Astrocyte (in vitro differentiated cells and primary cell): ENCODE measurements around the gene ATXN7L3. TPM values are rescaled to one million over a fixed set of nuclear protein-coding genes. Genes with fewer than 3 reads are reported as not detected.

ENCODE experiments used
- DNase-seq: peaks from one replicate; pipeline ENCODE4 v3.0.0-alpha.2; 2010; ENCODE audit warnings: low read depth
- FAIRE-seq: peaks from 2 replicates; lab custom pipeline; 2011; peaks lifted over from hg19 to GRCh38; lab: Jason Lieb, UNC
- H2AFZ ChIP-seq: 2 replicates; pipeline ENCODE4 v1.6.0; 2012; ENCODE audit warnings: low read depth, low read length, inconsistent platforms
- H3K27ac ChIP-seq: 2 replicates; pipeline ENCODE4 v1.5.1; 2011; ENCODE audit warnings: low read depth, low read length, inconsistent platforms
- H3K27me3 ChIP-seq: 2 replicates; pipeline ENCODE4 v1.6.0; 2011; ENCODE audit warnings: low read length, inconsistent platforms; ENCODE audit not compliant: insufficient read depth
- H3K36me3 ChIP-seq: 2 replicates; pipeline ENCODE4 v1.5.1; 2011; ENCODE audit warnings: low read length, inconsistent platforms; ENCODE audit not compliant: insufficient read depth
- H3K4me1 ChIP-seq: 2 replicates; pipeline ENCODE4 v1.5.1; 2011; ENCODE audit warnings: low read length, inconsistent platforms; ENCODE audit not compliant: insufficient read depth
- H3K4me2 ChIP-seq: 2 replicates; pipeline ENCODE4 v1.6.0; 2012; ENCODE audit warnings: low read length, inconsistent platforms
- H3K4me3 ChIP-seq: 2 replicates; pipeline ENCODE4 v1.5.1; 2011; ENCODE audit warnings: low read depth, mild to moderate bottlenecking, low read length, inconsistent platforms; ENCODE audit not compliant: insufficient read depth
- H3K79me2 ChIP-seq: 2 replicates; pipeline ENCODE4 v1.6.0; 2012; ENCODE audit warnings: mild to moderate bottlenecking, low read length, inconsistent platforms; ENCODE audit not compliant: insufficient read depth
- H3K9ac ChIP-seq: 2 replicates; pipeline ENCODE4 v1.6.0; 2012; ENCODE audit warnings: mild to moderate bottlenecking, low read length, inconsistent platforms
- H3K9me3 ChIP-seq: 2 replicates; pipeline ENCODE4 v1.5.1; 2012; ENCODE audit warnings: low read depth, mild to moderate bottlenecking, low read length, inconsistent platforms; ENCODE audit not compliant: insufficient read depth
- H4K20me1 ChIP-seq: 2 replicates; pipeline ENCODE4 v1.6.0; 2012; ENCODE audit warnings: low read length, inconsistent platforms; ENCODE audit not compliant: insufficient read depth
- H3K27ac Mint-ChIP-seq: one replicate; pipeline ENCODE4 v1.8.0; 2021; ENCODE audit warnings: mild to moderate bottlenecking, mixed read lengths; ENCODE audit not compliant: unreplicated experiment
- H3K27me3 Mint-ChIP-seq: one replicate; pipeline ENCODE4 v1.8.0; 2021; ENCODE audit warnings: low read depth, mixed read lengths; ENCODE audit not compliant: unreplicated experiment
- H3K36me3 Mint-ChIP-seq: one replicate; pipeline ENCODE4 v1.8.0; 2021; ENCODE audit warnings: low read depth, mixed read lengths; ENCODE audit not compliant: unreplicated experiment
- H3K4me1 Mint-ChIP-seq: one replicate; pipeline ENCODE4 v1.8.0; 2021; ENCODE audit warnings: low read depth, mixed read lengths; ENCODE audit not compliant: unreplicated experiment
- H3K4me3 Mint-ChIP-seq: one replicate; pipeline ENCODE4 v1.8.0; 2021; ENCODE audit warnings: mild to moderate bottlenecking, moderate library complexity, mixed read lengths; ENCODE audit not compliant: unreplicated experiment
- H3K9me3 Mint-ChIP-seq: one replicate; pipeline ENCODE4 v1.8.0; 2021; ENCODE audit warnings: mild to moderate bottlenecking, mixed read lengths; ENCODE audit not compliant: unreplicated experiment
- EZH2 ChIP-seq: IDR thresholded peaks from 2 replicates; pipeline ENCODE4 v1.6.1; 2012; ENCODE audit warnings: mild to moderate bottlenecking, low read length, inconsistent platforms; ENCODE audit not compliant: insufficient read depth
- total RNA-seq: library from RNA; stranded (reverse); gene quantifications from 2 replicates; pipeline ENCODE4 v1.2.1, GENCODE V29; 2021
- TF ChIP-seq, protein P1 (sequence below): IDR thresholded peaks from 2 replicates; pipeline ENCODE4 v1.5.1; 2011; ENCODE audit warnings: low read depth, mild to moderate bottlenecking, inconsistent platforms, low read length, moderate library complexity; ENCODE audit not compliant: insufficient read depth

ATXN7L3 gene
- total RNA-seq, 1 donor from 2014 or later, result 87.0 TPM

DNA sequence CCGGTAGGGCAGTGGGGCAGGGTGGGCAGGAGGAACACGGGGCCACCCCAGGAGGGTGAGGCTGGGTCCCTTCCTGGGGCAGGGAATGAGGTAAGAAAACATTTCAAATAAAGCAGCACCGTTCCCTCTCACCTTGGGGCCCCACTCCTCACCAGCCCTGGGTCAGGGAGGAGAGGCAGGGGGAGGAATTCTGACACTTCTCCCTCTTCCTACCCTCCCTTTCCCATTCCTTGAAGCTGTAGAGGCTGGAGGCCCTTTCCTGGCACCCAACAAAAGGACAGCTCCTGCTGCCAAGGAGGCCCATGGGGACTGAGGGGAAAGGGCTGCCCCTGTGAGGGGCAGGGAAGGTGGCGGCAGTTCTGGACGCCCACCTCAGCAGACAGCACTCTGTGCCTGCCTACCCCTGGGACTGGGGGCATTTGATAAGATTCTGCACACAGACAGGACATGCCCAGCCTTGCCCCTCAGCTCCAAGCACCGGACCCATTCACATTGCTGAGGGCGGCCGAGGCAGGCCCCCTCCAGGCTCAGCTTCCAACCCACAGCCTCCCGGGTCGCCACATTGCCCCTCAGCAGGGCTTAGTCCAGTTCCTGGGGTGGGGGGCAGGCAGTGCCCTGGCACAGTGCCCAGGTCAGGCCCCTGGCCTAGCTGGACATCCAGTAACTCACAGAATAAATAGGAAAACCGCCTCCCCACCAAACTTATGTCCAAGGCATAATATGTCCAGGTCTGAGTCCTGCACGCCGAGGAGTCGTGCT is 6.2 kb downstream of the ATXN7L3 start:
- Histone ChIP-seq H3K27me3 (no peaks in the 10 kb centered on the region), H3K9ac (no peak overlapping the region), H3K4me3 (no peak overlapping the region), H3K36me3 (peaks cover 28% of the 10 kb centered on the region), H3K4me2 (no peak overlapping the region), H2AFZ (no peak overlapping the region), H3K79me2 (peaks cover 35% of the 10 kb centered on the region), H3K9me3 (no peaks in the 10 kb centered on the region), H3K4me1 (peaks cover 16% of the 10 kb centered on the region), H3K27ac (no peak overlapping the region), H4K20me1 (peaks cover 21% of the 10 kb centered on the region)
- H3K4me3 Mint-ChIP-seq, result no peak overlapping the region
- H3K4me1 Mint-ChIP-seq, result peaks cover 17% of the 10 kb centered on the region
- H3K27me3 Mint-ChIP-seq, result no peaks in the 10 kb centered on the region
- no peaks in the 10 kb centered on the region for H3K9me3 Mint-ChIP-seq
- no peak for DNase-seq
- TF ChIP-seq, protein P1, sequence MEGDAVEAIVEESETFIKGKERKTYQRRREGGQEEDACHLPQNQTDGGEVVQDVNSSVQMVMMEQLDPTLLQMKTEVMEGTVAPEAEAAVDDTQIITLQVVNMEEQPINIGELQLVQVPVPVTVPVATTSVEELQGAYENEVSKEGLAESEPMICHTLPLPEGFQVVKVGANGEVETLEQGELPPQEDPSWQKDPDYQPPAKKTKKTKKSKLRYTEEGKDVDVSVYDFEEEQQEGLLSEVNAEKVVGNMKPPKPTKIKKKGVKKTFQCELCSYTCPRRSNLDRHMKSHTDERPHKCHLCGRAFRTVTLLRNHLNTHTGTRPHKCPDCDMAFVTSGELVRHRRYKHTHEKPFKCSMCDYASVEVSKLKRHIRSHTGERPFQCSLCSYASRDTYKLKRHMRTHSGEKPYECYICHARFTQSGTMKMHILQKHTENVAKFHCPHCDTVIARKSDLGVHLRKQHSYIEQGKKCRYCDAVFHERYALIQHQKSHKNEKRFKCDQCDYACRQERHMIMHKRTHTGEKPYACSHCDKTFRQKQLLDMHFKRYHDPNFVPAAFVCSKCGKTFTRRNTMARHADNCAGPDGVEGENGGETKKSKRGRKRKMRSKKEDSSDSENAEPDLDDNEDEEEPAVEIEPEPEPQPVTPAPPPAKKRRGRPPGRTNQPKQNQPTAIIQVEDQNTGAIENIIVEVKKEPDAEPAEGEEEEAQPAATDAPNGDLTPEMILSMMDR, result no peak
- TF ChIP-seq EZH2, result no peak
- H3K36me3 Mint-ChIP-seq, result peaks cover 17% of the 10 kb centered on the region
- H3K27ac Mint-ChIP-seq, result no peak overlapping the region
- no peak for FAIRE-seq

DNA sequence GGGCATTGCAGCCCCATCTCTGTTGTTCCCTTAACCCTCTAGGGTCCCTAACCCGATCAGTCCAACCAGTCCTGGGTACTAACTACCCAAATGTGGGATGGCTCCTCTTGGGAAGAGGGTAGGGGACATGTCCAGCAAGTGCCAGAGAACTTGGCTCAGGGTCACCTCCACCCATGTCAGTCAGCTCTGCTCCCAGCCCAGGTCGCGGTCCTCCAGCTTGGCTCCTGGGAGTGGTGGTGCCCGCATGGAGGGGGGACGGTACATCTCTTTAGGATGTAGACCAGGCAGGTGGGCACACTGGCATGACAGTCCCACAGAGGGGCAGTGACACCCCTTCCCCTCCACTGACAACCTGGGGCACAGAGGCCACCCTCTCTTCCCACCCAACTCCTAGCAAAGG is 6.9 kb downstream of the ATXN7L3 start:
- H3K27ac ChIP-seq, result no peak overlapping the region
- H4K20me1 ChIP-seq, result peaks cover 17% of the 10 kb centered on the region
- Mint-ChIP-seq H3K36me3 (peaks cover 14% of the 10 kb centered on the region), H3K9me3 (no peaks in the 10 kb centered on the region), H3K27ac (no peak overlapping the region), H3K4me3 (no peak overlapping the region), H3K4me1 (peaks cover 17% of the 10 kb centered on the region), H3K27me3 (no peaks in the 10 kb centered on the region)
- peaks cover 15% of the 10 kb centered on the region for H3K4me1 ChIP-seq
- H3K9ac ChIP-seq, result no peak overlapping the region
- no peak overlapping the region for H2AFZ ChIP-seq
- no peaks in the 10 kb centered on the region for H3K27me3 ChIP-seq
- no peak overlapping the region for H3K4me3 ChIP-seq
- peaks cover 28% of the 10 kb centered on the region for H3K36me3 ChIP-seq
- H3K79me2 ChIP-seq, result peaks cover 35% of the 10 kb centered on the region
- FAIRE-seq (no peak), DNase-seq (no peak)
- TF ChIP-seq, protein P1, result no peak
- no peak for TF ChIP-seq EZH2
- no peak overlapping the region for H3K4me2 ChIP-seq
- H3K9me3 ChIP-seq, result no peaks in the 10 kb centered on the region

DNA sequence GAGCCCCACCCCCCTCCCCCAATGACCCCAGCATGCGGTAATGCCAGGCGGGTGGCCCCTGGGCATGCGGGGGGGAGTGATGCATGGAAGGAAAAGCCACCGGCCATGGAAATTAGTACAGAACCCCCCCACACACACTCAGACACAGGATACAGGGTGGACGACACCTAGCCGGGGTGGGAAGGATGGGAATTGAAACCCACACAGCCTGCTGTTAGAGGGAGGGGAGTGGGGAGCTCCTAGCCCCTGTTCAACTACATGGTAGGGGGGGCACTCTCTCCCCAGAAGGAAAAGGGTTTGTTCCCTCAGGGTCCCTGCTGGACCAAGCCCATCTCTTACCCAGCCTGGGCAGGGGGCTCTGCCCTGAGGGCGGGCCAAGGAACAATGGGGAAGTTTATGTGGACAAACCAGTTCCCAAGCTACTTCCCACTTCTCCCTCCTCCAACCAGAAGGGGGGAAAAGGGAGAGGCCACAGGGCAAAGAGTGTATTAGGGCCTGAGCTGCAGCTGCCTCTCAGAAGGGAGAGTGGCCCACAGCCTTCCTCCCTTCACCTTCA is 7.7 kb downstream of the ATXN7L3 start:
- Histone ChIP-seq H3K4me2 (no peak overlapping the region), H4K20me1 (peaks cover 13% of the 10 kb centered on the region), H2AFZ (no peak overlapping the region), H3K27ac (no peak overlapping the region), H3K79me2 (peaks cover 35% of the 10 kb centered on the region), H3K9me3 (no peaks in the 10 kb centered on the region), H3K36me3 (peaks cover 26% of the 10 kb centered on the region), H3K27me3 (no peaks in the 10 kb centered on the region), H3K9ac (no peak overlapping the region), H3K4me1 (peaks cover 9% of the 10 kb centered on the region), H3K4me3 (no peak overlapping the region)
- TF ChIP-seq, protein P1, result no peak
- TF ChIP-seq EZH2, result no peak
- H3K4me1 Mint-ChIP-seq, result peaks cover 14% of the 10 kb centered on the region
- H3K36me3 Mint-ChIP-seq, result peaks cover 10% of the 10 kb centered on the region
- H3K27ac Mint-ChIP-seq, result no peak overlapping the region
- FAIRE-seq (no peak), DNase-seq (no peak)
- H3K4me3 Mint-ChIP-seq, result no peak overlapping the region
- H3K9me3 Mint-ChIP-seq, result no peaks in the 10 kb centered on the region
- H3K27me3 Mint-ChIP-seq, result no peaks in the 10 kb centered on the region
